Measurements from ENCODE around the gene STAT4. TPM values are rescaled to one million over a fixed set of nuclear protein-coding genes. Genes with fewer than 3 reads are reported as not detected.

Gene STAT4
- polyA plus RNA-seq, 12 donors: 0.71 to 9.0 (median 1.7) TPM; not detected in 2

DNA sequence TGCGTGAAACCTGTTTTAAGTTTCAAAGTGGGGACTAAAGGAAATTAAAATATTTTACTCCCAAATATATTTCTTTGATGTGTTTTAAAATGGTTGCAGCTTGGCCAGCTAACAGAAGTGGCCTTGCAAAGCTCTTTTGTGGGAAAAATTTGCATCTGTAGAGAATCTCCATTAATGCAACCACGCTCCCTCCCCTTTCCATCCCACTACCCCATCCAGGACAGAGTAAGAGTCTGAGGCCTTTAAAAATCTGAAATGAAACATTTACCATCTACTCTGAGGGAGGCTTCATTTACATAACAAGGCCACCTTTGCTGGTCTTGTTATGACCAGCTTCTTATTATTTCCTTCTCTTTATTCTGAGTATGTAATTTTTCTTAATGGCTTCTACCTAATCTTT, 63.5 kb downstream of the STAT4 start:
- no peak for DNase-seq

DNA sequence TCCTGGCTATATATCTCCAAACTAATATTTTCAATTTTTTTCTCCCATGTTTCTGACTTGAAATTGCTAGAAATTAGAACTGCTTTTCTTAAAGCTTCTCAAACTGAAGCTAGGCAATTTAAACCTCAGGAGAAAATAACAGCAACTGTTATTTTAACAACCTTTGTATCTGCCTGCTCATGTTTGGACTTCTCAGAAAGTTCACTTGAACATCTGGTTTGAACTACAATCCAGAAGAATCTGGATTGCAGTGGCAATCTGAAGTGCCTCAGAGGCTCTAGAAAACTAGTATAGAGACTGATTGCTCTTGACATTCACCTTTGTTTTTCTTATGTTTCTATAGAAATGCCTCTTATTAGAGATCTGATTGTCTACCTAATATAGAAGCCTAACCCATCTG, 64.1 kb downstream of the STAT4 start:
- DNase-seq: no peak

DNA sequence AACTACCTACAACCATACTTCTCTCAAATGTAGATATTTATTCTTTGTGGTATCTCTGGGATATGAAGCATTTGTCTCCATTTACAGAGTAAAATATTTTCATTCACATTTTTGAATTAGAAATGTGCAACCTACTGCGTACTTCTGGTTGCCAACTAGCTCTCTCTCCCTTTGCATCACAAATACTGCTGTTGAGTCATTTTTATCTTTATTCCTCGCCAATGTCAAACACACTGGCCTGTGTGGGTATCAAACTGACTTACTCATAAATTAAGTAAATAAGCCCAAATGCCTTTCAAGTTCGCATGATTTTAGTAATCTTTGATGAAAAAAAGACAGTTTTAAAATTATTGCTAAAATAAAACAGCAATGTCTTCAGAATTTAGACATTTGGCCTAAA, 67.3 kb downstream of the STAT4 start:
- no peak for DNase-seq

DNA sequence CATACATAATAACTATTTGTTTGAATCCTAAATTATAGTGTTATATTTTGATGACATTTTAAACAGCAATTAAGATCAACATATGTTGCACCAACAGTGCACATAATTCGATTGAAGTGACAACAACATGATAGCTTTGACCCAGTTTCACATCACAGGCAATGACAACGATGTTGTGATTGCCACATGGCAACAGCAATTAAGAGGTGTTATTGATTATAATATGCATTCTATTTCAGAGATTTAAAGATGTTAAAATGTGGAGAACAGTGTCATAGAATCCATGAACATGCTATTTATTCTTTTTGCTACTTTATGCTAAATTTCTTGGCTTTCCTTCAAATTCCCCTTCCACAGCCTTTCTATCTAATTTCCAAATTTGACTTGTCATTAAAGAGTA, 68.5 kb downstream of the STAT4 start:
- DNase-seq: no peak

DNA sequence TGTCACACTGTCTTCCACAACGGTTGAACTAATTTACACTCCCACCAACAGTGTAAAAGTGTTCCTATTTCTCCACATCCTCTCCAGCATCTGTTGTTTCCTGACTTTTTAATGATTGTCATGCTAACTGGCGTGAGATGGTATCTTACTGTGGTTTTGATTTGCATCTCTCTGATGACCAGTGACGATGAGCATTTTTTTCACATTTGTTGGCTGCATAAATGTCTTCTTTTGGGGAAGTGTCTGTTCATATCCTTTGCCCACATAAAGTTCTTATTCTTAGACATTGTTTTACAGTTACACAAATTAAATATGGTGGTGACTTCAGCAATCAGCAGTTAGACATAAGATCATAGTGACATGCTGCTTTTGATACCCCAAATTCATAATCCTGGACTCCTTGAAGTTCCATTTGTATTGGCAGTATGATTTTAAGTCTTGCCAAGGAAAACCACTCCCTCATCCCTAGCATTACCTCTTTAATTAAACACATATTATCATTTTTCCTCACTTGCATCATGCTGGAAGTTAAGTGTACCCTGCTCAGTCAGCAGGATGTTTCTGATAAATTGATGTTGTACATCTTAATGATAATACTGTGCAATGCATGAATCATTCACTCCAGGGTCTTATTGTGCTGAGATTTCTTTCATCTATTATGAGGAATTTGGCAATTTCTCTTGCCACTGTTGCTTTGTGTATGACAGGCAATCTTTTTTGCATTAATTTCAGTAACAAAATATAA, 69.2 kb downstream of the STAT4 start:
- no peak for DNase-seq

DNA sequence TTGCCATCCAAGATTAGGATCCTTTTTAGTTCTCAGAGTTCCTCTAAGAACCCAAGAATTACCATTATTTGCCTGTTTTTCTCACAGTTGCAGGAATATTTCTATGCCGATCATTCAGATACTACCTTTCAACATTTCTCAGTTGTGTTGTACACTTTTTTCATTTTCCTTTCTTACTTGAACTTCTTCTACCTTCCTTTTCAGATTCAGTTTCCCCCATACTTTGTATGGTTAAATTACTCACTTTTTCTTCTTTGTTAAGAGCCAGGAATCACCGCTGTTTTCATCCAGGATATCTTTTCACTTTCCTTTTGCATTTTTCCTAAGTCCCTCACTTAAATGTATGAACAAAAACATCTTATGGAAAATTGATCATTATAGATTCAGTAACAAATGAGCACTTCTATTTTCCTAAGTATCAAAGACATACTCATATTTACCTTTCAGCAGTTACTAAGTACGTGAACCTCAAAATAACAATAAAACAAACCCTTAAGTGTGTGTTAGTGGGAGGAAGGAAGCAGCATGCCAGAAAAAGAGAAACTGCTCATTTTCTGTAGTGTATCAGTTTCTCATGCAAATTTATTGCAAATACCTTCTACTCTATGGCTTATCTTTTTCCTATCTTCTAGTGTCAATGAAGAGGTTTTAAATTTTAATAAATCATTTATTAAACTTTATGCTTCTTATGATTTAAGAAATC, 72.5 kb downstream of the STAT4 start:
- no peak for DNase-seq

DNA sequence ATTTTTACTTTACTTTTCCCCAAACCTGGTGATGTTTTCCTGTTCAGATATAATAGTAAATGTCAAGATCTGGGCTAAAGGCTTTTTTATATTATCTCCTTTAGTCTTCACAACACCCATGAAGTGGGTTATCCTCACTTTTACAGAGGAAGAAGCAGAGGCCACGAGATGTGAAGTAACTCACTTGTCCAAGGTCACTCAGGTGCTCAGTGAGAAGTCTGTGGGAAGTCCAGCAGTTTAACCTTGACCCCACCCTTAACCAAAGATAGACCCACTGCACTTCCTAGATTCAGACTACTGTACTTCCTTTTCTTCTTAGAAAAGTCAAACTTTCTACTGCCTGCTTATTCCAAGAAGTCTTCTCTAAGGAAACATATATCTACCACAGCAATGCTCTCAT, 80.5 kb downstream of the STAT4 start:
- no peak for DNase-seq

DNA sequence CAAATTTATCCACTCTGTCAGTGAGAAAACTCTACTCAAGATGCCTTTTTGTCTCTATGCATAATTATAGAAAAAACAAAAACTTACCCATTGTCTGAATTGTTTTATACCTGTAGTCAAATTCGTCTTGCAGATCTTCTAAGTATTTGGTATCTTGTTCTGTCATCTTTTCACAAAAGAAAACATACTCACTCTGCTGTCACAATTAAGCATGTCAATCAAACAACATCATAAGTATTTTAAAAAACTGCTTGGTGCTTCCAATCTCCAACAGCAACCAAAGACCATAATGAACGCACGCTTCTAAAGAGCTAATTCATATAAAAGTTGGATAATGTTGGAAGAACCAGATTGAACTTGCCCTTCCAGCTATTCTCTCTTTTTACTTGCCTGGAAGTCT, 81.2 kb downstream of the STAT4 start:
- no peak for DNase-seq

DNA sequence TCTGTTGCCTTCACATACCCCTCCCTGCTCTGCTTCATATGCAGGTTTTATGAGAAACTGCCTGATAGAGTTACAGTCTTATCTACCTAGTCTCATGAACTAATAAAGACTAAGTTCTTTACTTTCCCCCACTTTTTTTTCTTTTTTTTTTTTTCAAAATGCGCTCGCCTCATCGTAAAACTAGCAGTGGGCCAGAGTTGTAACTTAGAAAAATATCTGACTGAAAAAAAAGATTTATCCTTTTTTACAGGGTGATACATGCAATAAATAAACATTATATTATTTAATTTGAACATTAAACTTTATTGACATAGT, 83.9 kb downstream of the STAT4 start:
- no peak for DNase-seq

DNA sequence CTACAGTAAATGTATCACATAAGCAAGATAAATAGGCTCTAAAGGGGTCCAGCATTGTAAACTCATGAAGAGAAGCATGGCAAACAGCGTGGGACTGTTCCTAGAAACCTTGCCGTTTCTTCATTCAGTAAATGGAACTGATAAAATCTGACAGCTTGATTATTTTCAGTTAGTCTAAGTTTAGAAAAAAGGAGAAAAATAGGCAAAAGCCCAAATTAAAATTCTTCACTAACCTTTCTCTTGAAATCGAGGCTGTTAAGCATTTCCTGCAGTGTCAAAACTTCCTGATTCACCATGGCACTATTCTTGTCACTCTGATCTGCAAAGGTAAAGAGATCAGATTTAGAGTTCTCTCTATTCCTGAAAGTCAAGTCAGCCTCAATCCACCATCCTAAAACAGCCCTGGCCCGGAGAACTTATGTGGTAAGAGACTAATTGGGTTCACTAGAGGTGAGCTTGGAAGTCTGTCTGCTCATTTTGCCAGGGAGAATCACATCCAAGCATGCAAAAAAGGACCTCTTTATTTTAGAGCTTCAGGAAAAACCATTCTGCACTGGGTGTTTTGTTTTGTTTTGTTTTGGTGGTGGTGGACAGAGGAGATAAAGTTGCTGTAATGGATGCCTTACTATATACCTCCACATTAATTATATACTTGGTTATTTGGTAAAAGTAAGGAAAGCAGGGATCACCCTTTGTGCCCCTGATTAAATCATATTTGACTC, 84.4 kb downstream of the STAT4 start:
- no peak for DNase-seq

DNA sequence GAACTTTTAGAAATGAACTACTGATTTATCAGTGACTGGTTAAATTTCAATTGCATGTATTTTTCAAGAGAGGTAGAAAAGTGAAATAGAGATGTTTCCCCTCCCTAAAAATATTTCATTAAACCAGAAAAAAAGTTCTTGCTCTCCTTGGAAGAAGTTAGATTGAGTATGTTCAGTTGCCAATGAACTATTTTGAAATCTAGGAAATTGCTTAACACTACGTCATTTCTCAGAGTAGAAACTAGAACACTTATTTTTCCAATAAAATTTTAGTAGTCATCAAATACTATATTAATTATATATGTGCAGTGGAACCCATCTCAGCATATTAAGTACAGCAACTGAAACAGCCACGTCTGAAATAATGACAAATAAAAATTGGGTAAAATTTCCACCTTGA, 85.0 kb downstream of the STAT4 start:
- DNase-seq: no peak

DNA sequence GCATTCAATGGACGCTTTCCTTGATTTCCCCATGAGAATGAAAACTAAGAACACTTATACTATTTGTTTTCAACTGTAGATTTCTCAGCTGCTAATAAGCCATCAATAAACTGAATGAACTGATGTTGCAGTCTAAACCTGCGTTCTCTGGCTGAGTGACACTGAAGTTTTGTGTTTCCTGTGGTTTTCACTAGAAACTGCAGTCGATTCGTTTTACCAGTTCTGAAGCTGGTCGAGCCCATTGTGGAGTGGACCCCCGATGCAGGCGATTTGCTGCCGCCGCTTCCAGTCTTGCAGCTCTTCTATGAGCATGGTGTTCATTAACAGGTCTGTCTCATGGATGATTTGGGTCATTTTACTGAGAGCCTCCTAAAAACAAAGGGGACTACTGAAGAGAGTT, 86.2 kb downstream of the STAT4 start:
- DNase-seq: no peak

DNA sequence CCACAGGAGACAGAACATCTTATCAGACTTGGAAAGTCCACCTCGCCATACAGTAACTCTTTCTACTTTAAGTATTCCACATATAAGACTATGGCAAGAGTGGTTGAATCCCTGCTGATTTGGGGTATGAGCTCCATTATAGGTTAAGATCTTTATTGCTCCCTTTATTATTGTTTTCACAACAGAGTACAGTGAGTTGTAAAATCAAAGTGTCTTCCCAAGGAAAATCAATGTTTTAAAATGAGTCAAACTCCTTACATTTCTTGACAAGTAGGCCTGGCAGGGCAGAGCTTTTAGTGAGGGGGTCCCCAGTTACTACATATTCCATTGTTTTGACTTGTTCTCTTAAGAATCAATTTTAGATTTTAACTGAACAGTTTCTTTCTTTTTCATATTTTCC, 87.2 kb downstream of the STAT4 start:
- no peak for DNase-seq

DNA sequence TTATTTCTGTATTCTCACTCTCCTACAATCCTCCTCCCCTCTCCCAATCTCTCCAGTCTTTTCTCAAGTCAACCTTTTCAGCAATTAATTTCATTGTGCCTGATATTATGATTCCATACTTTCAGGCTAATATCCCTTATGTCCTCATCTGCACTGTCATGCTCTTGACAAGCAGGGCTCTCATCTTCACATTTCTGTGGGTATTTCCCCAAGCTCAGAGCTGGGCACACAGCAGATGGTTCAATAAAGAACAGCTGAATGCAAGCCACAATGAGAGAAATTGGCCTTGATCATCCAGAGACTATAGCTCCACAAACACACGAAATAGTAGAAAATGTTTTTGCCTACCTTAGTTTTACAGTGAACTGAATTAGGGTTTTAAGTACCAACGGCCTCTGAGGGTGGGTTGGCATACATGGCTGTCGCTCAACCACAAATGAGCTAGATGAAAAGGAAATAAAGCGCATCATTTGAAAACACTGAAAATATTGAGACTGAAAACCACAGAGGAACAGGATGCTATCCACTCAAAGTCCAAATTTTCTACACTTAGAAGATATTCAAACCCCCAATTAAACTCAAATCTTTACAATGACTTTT, 89.3 kb downstream of the STAT4 start:
- no peak for DNase-seq

DNA sequence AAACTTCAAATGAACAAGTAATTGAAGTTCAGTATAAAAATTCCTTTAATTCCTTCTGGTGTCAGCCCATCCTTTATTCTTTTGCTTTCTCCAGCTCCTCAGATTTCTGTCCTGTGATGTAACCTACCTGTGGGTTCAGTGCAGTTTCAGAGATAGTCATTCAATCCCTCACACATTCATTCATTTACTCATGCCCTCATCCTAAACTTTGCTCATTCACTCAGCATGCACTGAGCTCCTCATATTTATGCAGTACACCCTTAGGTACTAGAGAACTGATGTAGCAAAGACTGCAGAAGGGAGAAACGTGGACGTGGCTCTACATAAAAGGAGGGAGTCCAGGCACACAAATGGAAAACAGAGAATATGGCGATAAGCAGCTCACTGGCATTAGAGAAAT, 91.5 kb downstream of the STAT4 start:
- no peak for DNase-seq

DNA sequence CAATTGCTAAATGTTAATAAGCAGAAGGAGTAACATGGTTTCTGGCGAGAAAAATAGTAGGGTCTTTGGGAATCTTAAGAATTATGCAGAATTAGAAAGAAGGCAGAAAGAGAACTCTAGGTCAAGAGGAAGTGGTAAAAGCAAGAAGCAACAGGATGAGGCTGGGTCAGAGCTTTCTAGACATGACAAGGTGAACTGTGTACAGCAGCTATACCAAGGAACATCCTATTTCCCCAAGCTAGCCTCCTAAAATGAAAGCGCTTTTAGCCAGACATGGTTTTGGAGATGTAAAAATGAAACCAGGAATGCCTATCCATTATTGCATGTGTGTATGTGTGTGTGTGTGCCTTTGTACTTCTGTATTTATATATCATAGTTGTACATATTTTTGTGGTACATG, 94.6 kb downstream of the STAT4 start:
- DNase-seq: no peak

DNA sequence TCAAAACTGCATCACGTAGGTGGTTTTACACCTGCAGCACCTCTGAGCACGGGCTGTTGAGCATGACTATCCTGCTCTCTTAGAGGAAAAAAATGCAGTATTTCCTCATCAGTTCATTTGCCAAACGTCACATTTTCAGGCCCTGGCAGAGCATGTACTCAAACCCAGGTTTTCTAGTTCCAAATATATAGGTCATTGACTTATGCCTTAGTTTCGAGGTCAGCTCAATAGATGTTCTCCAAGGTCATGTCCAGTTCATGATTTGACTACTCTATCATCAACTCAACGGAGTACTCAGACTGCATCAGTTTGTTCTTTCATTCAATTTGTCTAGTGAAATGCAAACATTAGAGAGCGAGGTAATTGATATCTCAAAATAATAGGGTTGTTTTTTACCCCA, 97.5 kb downstream of the STAT4 start:
- no peak for DNase-seq

DNA sequence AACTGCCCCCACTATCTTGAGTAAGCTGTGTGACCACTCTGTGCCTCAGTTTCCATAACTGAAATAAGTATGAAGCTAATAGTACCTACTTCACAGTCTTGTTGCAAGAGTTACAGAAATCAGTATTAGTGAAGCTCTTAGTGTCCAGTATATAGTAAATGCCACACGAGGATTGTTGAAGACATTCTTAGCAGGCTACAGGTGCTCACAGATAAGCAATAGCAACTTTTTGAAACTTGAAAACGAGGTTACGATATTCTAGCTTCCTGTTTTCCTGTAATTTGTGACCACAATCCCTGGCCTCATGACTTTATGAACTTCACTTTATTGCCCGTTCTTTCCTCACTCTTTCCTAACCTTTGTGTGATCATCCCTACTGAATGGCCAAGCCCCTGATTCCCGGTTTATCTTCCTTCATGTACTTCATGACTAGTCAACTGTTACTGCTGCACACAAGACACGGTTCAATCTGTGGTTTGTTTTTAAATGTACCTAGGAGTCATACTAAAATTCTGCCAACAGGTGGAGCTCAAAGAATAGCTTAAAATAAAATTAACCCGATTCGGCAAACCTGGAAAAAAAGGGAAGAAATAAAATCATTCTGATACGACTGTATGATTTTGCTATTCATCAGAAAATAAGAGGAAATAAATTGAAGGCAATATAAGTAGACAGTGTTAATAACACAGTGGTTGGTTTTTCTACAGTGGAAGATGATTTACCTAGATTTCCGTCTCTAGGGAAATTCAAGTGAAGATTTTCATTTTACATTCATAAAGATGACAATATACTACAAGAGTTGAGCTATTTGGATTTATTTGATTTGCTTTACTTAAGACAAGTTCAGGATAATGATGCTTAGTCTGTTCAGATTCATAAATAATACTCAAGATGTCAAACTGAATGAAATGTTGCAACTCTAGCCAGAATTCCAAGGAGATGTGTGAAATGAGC, 98.7 kb downstream of the STAT4 start:
- DNase-seq: peak; percentile 54

DNA sequence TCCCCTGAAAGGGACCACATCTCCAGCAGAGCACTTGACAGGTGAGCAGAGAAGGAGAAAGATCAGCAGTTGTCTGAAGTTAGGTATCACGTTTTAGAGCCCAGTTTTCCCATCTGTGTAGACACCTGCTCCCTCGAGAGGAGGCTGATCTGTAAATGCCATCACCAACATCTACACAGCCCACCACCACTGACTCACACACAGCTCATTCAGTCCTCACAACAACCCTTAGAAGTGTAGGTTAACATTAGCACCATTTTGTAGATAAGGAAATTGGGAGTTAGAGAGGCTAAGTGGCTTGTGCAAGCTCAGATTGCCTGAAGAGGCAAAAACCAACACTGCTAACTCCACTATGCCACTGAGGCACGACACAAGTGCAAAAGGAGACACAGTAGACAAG, 99.6 kb downstream of the STAT4 start:
- no peak for DNase-seq

DNA sequence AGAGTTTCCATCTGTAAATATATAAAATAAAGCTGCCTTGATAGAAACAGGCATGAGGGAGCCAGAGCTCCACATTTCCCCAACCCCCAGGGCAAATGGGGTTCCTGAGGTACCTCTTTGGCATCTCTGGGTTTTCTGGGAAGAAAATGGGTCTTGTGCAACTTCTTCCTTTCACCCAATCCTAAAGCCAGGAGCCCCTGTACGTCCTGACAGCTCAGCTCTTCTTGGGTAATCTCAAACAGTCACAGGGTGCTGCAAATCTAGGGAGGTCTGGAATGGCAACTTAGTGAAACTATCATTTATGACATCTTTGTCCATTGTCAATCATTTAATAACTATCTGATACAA, 100.2 kb downstream of the STAT4 start:
- no peak for DNase-seq

DNA sequence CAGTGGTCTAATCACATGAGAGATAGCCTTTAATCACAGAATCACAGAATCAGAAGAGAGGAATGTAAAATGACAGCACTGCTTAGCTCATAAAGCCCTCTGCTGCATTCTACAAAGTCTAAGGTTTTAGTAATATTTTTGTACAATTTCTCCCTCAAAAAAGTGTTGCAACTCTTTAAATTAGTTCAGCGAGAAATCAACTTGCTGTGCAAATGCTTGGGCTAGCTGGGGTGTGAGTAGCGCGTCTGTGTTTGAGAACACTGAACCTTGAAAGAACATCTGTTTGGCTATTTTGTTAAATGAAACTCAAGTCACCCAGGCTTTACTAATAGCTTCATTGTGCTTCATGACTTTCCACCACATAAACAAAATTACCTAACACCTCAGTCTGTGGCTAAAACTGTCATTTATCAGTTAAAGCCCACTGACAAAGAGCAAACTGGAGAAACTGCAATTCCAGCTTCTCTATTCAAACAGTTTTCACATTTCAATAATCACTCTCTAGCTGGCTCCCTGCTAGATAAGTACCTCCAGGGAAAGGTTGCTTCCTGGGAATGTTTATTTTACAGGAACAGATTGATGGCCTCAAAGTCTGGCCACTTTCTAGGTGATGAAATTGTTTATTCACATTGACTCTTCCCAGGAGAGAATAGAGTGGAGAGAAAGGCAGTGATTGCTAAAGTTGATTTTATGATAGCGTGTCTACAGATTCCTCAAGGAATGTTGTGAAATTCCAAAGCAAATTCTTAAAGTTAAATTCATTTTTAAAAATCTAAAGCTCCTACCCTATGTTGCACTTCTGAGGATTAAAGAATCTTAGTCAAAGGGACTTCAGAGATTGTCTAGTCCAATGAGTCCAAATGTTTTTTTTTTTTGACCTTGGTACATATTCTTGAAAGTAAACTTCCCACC, 100.8 kb downstream of the STAT4 start:
- DNase-seq: peak; percentile 78
